Retina (tissue), 1 donor: ENCODE measurements around the gene NPIPB5.
"Not testable (repeated sequence)": the region's sequence is repeated elsewhere in the genome, so short reads cannot be mapped to it uniquely, and the experiment has no call there.

Source experiments
- DNase-seq: peaks from one replicate; pipeline ENCODE4 v3.0.0-alpha.2; 2016

NPIPB5 gene

DNA sequence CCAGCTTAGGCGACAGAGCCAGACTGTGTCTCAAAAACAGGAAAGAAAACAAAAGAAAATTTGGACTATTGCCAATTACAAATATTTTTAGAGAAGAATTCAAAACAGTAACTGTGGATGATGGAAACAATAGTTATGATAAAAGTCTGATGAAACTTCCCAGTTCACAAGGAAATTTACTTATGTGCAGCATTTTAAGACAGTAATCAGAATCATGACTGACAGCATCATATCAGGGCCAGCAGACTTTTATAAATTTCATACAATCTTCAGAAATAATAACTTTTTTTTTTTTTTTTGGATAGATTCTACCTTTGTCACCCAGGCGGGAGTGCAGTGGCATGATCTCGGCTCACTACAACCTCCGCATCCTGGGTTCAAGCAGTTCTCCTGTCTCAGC, at the start of gene NPIPB5:
NPIPB5 (plus strand) TSS at position 301 of the 400 bp plus-strand sequence. CDS start 2,911 bp downstream, outside the sequence.
- not testable (repeated sequence) for DNase-seq

DNA sequence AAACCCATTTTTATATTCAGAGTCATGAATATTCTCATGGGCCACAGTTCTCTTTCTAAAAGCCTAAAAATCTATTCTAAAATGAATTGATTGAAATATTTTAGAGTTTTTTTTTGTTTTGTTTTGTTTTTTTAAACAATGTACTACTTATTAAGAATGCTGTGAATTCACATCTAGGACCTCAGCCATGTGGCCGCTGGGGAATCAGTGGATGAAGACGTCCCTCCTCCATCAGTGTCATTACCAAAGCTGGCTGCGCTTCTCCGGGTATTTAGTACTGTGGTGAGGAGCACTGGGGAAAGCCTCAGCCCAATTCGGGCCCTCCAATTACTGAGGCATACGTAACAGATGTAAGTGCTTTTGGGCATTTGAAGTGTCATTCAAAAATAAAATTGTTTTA, 41.8 kb upstream of the NPIPB5 start:
- DNase-seq = not testable (repeated sequence)

DNA sequence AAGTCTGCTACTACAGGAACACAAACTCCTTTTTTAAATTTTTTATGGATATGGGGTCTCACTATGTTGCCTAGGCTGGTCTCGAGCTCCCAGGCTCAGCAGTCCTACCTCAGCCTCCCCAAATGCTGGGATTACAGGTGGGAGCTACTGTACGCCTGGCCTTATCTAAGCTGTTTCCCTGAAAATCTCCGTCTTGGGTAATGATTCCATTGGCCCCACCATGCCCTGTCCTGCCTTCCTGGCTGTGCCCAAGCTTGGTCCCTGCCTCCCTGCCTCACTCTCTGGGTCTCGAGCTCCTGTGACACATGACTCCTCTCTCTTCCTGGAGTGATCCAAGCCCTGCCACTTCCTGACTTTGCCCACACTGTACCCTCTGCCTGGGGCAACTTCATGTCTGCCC, 27.3 kb downstream of the NPIPB5 start:
- DNase-seq = not testable (repeated sequence)

DNA sequence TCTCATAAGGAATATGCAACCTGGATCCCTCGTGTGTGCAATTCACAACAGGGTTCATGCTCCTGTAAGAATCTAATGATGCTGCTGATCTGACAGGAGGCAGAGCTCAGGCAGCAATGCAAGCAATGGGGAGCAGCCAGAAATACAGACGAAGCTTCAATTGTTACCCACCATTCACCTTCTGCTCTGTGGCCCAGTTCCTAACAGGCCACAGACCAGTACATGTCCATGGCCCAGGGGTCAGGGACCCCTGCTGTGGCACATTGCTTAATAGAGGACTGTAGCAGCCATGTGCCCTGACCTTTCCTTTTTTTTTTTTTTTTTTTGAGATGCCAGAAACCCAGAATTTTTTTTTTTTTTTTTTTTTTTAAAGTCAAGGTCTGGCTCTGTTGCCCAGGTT, 34.1 kb downstream of the NPIPB5 start:
- DNase-seq = not testable (repeated sequence)

DNA sequence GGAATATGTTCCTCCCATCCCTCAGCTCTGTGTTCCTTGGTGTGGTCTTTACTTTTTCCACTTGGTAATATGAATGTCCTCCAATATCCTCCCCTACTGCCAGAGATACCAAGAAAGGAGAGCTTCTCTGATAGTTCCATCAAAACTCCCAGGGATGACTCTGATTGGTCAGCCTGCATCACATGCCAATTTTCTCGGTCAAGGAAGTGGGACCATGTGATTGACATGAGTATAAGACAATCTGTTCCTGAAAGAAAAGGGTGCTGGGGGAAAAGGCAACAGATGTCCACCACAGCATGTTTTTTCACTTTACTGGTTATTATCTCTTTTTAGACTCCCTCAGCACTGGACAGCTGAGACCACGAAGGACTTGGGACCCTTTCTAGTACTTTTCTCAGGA, 35.9 kb downstream of the NPIPB5 start:
- not testable (repeated sequence) for DNase-seq

DNA sequence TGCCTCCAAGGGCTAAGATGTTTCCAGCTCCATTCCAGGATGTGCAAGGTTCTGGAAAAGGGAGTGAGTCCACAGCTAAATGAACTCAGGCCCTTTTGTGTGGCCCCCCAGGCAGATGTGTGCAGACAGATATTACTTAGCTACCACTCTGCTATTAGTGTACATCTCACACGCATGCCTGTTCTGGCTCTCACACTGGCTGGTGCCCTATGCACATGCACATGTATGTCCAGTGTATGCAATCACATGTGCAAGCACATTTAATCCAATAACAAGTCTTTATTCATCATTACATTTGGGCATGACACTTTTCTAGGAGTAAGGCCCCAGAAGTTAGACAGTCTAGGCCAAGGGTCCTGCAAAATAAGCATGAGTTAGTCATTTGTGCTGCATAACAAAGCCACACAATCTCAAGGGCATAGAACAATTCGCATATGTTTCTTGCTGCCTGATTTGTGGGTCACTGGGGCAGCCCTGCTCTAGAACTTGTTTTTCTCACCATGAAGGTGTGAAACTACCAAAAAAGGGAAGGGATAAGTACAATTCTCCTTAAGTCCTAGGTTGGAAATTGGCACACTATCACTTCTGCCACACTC, 36.6 kb downstream of the NPIPB5 start:
- not testable (repeated sequence) for DNase-seq

DNA sequence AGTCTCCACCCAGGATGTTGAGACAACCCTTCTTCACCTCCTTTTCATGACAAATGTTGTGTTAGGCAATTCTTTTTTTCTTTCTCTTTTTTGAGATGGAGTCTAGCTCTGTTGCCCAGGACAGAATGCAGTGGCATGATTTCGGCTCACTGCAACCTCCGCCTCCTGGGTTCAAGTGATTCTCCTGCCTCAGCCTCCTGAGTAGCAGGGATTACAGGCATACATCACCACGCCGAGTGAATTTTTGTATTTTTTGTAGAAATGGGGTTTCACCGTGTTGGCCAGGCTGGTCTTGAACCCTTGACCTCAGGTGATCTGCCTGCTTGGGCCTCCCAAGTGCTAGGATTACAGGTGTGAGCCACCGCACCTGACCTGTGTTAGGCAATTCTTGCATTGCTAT, 39.2 kb downstream of the NPIPB5 start:
- DNase-seq = not testable (repeated sequence)

DNA sequence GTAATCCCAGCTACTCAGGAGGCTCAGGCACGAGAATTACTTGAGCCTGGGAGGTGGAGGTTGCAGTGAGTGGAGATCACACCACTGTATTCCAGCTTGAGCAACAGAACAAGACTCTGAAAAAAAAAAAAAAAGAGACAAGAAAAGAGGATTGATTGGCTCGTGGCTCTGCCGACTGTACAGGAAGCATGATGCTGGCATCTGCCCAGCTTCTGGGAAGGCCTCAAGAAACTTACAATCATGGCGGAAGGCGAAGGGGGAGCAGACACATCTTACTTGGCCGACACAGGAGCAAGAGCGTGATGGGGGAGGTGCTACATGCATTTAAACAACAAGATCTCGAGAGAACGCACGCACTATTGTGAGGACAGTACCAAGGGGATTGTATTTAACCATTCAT, 40.5 kb downstream of the NPIPB5 start:
- DNase-seq = not testable (repeated sequence)

DNA sequence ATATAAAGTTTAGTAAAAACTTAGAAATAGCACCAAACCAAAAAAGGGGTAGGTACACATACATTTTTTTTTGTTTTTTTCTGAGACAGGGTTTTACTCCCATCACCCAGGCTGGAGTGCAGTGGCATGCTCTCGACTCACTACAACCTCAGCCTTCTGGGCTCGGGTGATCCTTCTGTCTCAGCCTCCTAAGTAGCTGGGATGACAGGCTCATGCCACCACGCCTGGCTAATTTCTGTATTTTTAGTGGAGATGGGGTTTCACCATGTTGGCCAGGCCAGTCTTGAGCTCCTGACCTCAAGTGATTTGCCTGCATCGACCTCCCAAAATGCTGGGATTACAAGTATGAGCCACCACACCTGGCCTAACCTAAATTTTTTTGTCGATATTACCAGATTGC, 41.0 kb downstream of the NPIPB5 start:
- not testable (repeated sequence) for DNase-seq

DNA sequence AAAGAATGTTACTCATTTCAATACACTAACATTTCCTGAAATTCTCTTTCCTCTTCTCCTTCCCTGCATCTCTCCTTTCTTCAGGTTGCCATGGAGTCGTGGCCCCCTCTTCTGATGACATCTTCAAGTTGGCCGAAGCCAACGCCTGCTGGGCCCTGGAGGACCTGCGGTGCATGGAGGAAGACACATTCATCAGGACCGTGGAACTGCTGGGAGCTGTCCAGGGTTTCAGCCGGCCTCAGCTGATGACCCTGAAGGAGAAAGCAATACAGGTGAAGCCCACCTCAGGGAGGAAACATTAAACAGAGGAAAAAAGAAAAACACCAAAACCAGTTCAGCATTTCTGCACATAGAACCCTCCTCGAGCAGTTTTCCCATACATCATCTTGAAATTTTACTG, 46.1 kb downstream of the NPIPB5 start:
- not testable (repeated sequence) for DNase-seq
